K562 (cell line): ENCODE data around the gene ATAD2B. TPM values are rescaled to one million over a fixed set of nuclear protein-coding genes. Genes with fewer than 3 reads are reported as not detected.

Experiments
- ARID1B ChIP-seq: fragments of 450-650 bp; IDR thresholded peaks from 2 replicates; pipeline ENCODE4 v1.6.1; 2016; ENCODE audit warnings: antibody characterized with exemption, mild to moderate bottlenecking, inconsistent platforms
- BCL6 ChIP-seq: fragments of 250-450 bp; sonication (Bioruptor Pico); IDR thresholded peaks from 2 replicates; pipeline ENCODE4 v1.4.0; 2020
- CBX1 ChIP-seq: sonication (generic); IDR thresholded peaks from 2 replicates; pipeline ENCODE4 v1.6.1; 2016; ENCODE audit warnings: antibody characterized with exemption, low read depth, mild to moderate bottlenecking
- ETV5 ChIP-seq: sonication (generic); formaldehyde crosslinking; IDR thresholded peaks from 2 replicates; pipeline ENCODE4 v1.4.0; 2020; ENCODE audit warnings: low read depth, mild to moderate bottlenecking, missing genetic modification reagents
- EWSR1 ChIP-seq: fragments of 450-650 bp; IDR thresholded peaks from 2 replicates; pipeline ENCODE4 v1.6.1; 2018; ENCODE audit warnings: borderline replicate concordance, mild to moderate bottlenecking, low read depth, moderate library complexity; ENCODE audit not compliant: partially characterized antibody
- FOXA3 ChIP-seq, 2 experiments: fragments of 450-650 bp in 1 of 2; sonication (generic) in 1 of 2; formaldehyde crosslinking; IDR thresholded peaks in 1 of 2; conservative IDR thresholded peaks in 1 of 2; 2 replicates each; pipeline versions ENCODE4 v1.4.0 to v1.8.0; 2020 to 2022; ENCODE audit warnings: mild to moderate bottlenecking in 2 of 2, missing genetic modification reagents in 1 of 2
- ILF3 ChIP-seq: fragments of 450-650 bp; IDR thresholded peaks from 2 replicates; pipeline ENCODE4 v1.6.1; 2018; ENCODE audit warnings: antibody characterized with exemption, mild to moderate bottlenecking, moderate library complexity, borderline replicate concordance
- MCM2 ChIP-seq: fragments of 450-650 bp; IDR thresholded peaks from 2 replicates; pipeline ENCODE4 v1.6.1; 2017; ENCODE audit warnings: low read depth, mild to moderate bottlenecking
- MCM3 ChIP-seq: fragments of 450-650 bp; IDR thresholded peaks from 2 replicates; pipeline ENCODE4 v1.6.1; 2016
- MEF2D ChIP-seq: conservative IDR thresholded peaks from 2 replicates; pipeline ENCODE4 v1.6.1; 2016; ENCODE audit warnings: low read depth, missing genetic modification characterization, missing compliant biosample characterization
- NFRKB ChIP-seq: fragments of 450-650 bp; IDR thresholded peaks from 2 replicates; pipeline ENCODE4 v1.6.1; 2016; ENCODE audit warnings: low read depth
- NONO ChIP-seq, 2 experiments: fragments of 200-400 bp in 1 of 2; fragments of 450-650 bp in 1 of 2; formaldehyde crosslinking in 1 of 2; IDR thresholded peaks; 2 replicates each; pipeline ENCODE4 v1.6.1; 2017; ENCODE audit warnings: low read depth in 2 of 2, mild to moderate bottlenecking in 2 of 2, moderate library complexity in 2 of 2, low read length in 1 of 2
- OTX1 ChIP-seq: fragments of 450-650 bp; formaldehyde crosslinking; IDR thresholded peaks from 2 replicates; pipeline ENCODE4 v1.4.0; 2022; ENCODE audit warnings: mild to moderate bottlenecking
- PKNOX1 ChIP-seq: fragments of 450-650 bp; IDR thresholded peaks from 2 replicates; pipeline ENCODE4 v1.6.1; 2016
- PRPF4 ChIP-seq: fragments of 200-400 bp; formaldehyde crosslinking; IDR thresholded peaks from one replicate; pipeline ENCODE4 v1.6.1; 2017; ENCODE audit warnings: low read length, low read depth, mild to moderate bottlenecking; ENCODE audit not compliant: insufficient read depth, poor library complexity, severe bottlenecking
- RBM14 ChIP-seq: fragments of 200-400 bp; formaldehyde crosslinking; IDR thresholded peaks from 2 replicates; pipeline ENCODE4 v1.6.1; 2018; ENCODE audit warnings: low read depth, mild to moderate bottlenecking, low read length, moderate library complexity, borderline replicate concordance; ENCODE audit not compliant: insufficient read depth
- RBM15 ChIP-seq: fragments of 200-400 bp; formaldehyde crosslinking; IDR thresholded peaks from 2 replicates; pipeline ENCODE4 v1.6.1; 2018; ENCODE audit warnings: mild to moderate bottlenecking, low read length, moderate library complexity; ENCODE audit not compliant: insufficient read depth
- SMARCE1 ChIP-seq: fragments of 450-650 bp; IDR thresholded peaks from 2 replicates; pipeline ENCODE4 v1.7.1; 2016; ENCODE audit warnings: mild to moderate bottlenecking
- TAL1 ChIP-seq: fragments of 450-650 bp; IDR thresholded peaks from 2 replicates; pipeline ENCODE4 v1.6.1; 2016; ENCODE audit warnings: mild to moderate bottlenecking
- TGIF2 ChIP-seq: sonication (generic); formaldehyde crosslinking; IDR thresholded peaks from 2 replicates; pipeline ENCODE4 v1.8.1; 2022; ENCODE audit warnings: mild to moderate bottlenecking, missing genetic modification reagents, moderate library complexity
- THRAP3 ChIP-seq: fragments of 450-650 bp; IDR thresholded peaks from 2 replicates; pipeline ENCODE4 v1.6.1; 2016; ENCODE audit warnings: mild to moderate bottlenecking, inconsistent platforms, borderline replicate concordance
- U2AF2 ChIP-seq: fragments of 200-400 bp; formaldehyde crosslinking; optimal IDR thresholded peaks from 2 replicates; pipeline ENCODE3; 2017; ENCODE audit warnings: low read depth, mild to moderate bottlenecking, low read length
- ZNF124 ChIP-seq: sonication (generic); formaldehyde crosslinking; IDR thresholded peaks from 2 replicates; pipeline ENCODE4 v1.8.1; 2022; ENCODE audit warnings: missing genetic modification reagents
- ZNF445 ChIP-seq: fragments of 250-450 bp; sonication (Bioruptor Pico); IDR thresholded peaks from 2 replicates; pipeline ENCODE4 v1.4.0; 2020; ENCODE audit warnings: low read depth, mild to moderate bottlenecking, moderate library complexity
- ZSCAN29 ChIP-seq: fragments of 450-650 bp; IDR thresholded peaks from 2 replicates; pipeline ENCODE4 v1.6.1; 2017
- polyA plus RNA-seq, 8 experiments: library from polyadenylated mRNA; depleted of rRNA in 4 of 8; stranded (reverse) in 5 of 8; unstranded in 3 of 8; fragments of >200 nt; fragmentation: Nextera tagmentation in 2 of 8; fragmentation: Illumina TruSeq in 1 of 8; extraction: Ambion mirVana in 2 of 8; extraction: Trizol in 1 of 8; gene quantifications; 2 replicates each; pipeline versions ENCODE4 v1.2.1 to v1.2.3, GENCODE V29; 2011 to 2014; ENCODE audit warnings: inconsistent platforms in 1 of 8, missing spikeins in 1 of 8
- total RNA-seq, 7 experiments: library from RNA; depleted of rRNA in 6 of 7; stranded (reverse); fragments of >200 nt in 6 of 7; fragmentation: Illumina TruSeq in 2 of 7; extraction: Trizol in 2 of 7; gene quantifications; 2 replicates each; pipeline versions ENCODE4 v1.2.1 to v1.2.3, GENCODE V29; 2011 to 2021; ENCODE audit warnings: low replicate concordance in 1 of 7
- TF ChIP-seq, protein P1 (sequence below): fragments of 250-450 bp; sonication (Bioruptor Pico); IDR thresholded peaks from 2 replicates; pipeline ENCODE4 v1.9.0; 2021; ENCODE audit warnings: mild to moderate bottlenecking, inconsistent platforms
- TF ChIP-seq, protein P2 (sequence below): fragments of 450-650 bp; formaldehyde crosslinking; IDR thresholded peaks from 2 replicates; pipeline ENCODE4 v1.4.0; 2020; ENCODE audit warnings: mild to moderate bottlenecking, moderate library complexity

ATAD2B gene
- total and polyA plus RNA-seq, 9 of the 15 experiments (the other 6 are each of a cell fraction or from before 2014, with no cell fraction given) = 3.2 to 21.6 (median 11.4) TPM

DNA sequence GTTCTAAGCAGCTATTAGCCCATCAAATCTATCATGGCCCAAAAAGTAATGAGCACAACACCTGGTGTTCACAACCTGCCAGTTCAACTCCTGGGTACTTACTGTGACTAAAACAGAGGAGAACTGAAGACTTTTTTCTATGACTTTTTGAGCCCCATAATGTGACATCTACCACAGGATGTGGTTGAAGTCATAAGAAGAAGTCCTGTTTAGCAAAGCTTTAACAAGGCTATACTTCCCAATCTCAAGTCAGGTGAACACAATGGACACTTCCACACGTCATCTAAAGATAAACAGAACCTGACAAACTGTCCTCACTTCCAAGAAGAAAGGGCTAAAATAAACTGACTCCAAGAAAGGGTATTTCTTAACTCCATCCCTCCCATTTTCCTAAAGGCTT lies 138.8 kb downstream of the ATAD2B start (continued):
- TF ChIP-seq CBX1 = no peak
- no peak; the same call in 1 of the 2 replicates for TF ChIP-seq ARID1B
- TF ChIP-seq RBM14 = no peak
- no peak for TF ChIP-seq EWSR1
- TF ChIP-seq ETV5 (CRISPR knock-in tag) = 0 out of 2 replicates have a peak, but pooled peaks have one; percentile 29
- TF ChIP-seq TGIF2 (CRISPR knock-in tag) = no peak
- no peak for TF ChIP-seq TAL1
- no peak for TF ChIP-seq PRPF4
- TF ChIP-seq THRAP3 = no peak
- TF ChIP-seq MCM2 = no peak
- TF ChIP-seq, protein P1, sequence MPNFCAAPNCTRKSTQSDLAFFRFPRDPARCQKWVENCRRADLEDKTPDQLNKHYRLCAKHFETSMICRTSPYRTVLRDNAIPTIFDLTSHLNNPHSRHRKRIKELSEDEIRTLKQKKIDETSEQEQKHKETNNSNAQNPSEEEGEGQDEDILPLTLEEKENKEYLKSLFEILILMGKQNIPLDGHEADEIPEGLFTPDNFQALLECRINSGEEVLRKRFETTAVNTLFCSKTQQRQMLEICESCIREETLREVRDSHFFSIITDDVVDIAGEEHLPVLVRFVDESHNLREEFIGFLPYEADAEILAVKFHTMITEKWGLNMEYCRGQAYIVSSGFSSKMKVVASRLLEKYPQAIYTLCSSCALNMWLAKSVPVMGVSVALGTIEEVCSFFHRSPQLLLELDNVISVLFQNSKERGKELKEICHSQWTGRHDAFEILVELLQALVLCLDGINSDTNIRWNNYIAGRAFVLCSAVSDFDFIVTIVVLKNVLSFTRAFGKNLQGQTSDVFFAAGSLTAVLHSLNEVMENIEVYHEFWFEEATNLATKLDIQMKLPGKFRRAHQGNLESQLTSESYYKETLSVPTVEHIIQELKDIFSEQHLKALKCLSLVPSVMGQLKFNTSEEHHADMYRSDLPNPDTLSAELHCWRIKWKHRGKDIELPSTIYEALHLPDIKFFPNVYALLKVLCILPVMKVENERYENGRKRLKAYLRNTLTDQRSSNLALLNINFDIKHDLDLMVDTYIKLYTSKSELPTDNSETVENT (CRISPR knock-in tag) = no peak
- TF ChIP-seq ILF3 = no peak
- TF ChIP-seq RBM15 = no peak
- no peak for TF ChIP-seq SMARCE1
- no peak for TF ChIP-seq MCM3
- no peak for TF ChIP-seq OTX1 (CRISPR knock-in tag)
- no peak for TF ChIP-seq ZSCAN29
- no peak for TF ChIP-seq ZNF445 (CRISPR knock-in tag)
- TF ChIP-seq MEF2D (tag) = no peak
- TF ChIP-seq PKNOX1 = peak; percentile 12; the same call in 1 of the 2 replicates
- 0 out of 4 replicates have a peak, but pooled peaks of 1 of the 2 experiments have one; percentile 40 for TF ChIP-seq FOXA3 (CRISPR knock-in tag; conservative IDR thresholded peaks at IDR 0.05 in 1 of 2, IDR thresholded peaks at IDR 0.05 in 1 of 2)
- no peak for TF ChIP-seq U2AF2
- no peak for TF ChIP-seq BCL6 (CRISPR knock-in tag)
- TF ChIP-seq NFRKB = no peak
- TF ChIP-seq, protein P2, sequence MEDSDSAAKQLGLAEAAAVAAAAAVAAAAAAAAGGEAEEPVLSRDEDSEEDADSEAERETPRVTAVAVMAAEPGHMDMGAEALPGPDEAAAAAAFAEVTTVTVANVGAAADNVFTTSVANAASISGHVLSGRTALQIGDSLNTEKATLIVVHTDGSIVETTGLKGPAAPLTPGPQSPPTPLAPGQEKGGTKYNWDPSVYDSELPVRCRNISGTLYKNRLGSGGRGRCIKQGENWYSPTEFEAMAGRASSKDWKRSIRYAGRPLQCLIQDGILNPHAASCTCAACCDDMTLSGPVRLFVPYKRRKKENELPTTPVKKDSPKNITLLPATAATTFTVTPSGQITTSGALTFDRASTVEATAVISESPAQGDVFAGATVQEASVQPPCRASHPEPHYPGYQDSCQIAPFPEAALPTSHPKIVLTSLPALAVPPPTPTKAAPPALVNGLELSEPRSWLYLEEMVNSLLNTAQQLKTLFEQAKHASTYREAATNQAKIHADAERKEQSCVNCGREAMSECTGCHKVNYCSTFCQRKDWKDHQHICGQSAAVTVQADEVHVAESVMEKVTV (CRISPR knock-in tag) = no peak
- no peak for TF ChIP-seq ZNF124 (CRISPR knock-in tag)
- no peak for TF ChIP-seq NONO (IDR thresholded peaks at IDR 0.05; ENCODE audit: low read depth in 2 of 2, low read length in 1 of 2)
